B cell (primary cell): ENCODE data around the gene SPATA32. TPM values are rescaled to one million over a fixed set of nuclear protein-coding genes. Genes with fewer than 3 reads are reported as not detected.
A peak's percentile ranks its signal among the peaks of the same experiment; 100 is the strongest.

Experiments used
- ATAC-seq: fragments of 200-7000 bp; cut with Tn5 transposase; one replicate; pipeline ENCODE4 v1.10.0; 2021; ENCODE audit warnings: low read depth, mild to moderate bottlenecking, moderate number of reproducible peaks, moderate library complexity
- CTCF ChIA-PET: fragments of 350-600 bp; sonication (Branson Sonifier 250); formaldehyde crosslinking; loops from one replicate; lab custom pipeline; 2021; ENCODE audit warnings: antibody characterized with exemption, inconsistent platforms; lab: Charles Lee
- POLR2A ChIA-PET: fragments of 350-600 bp; sonication (Branson Sonifier 250); formaldehyde crosslinking; loops from one replicate; lab custom pipeline; 2021; ENCODE audit warnings: antibody characterized with exemption; lab: Charles Lee
- DNase-seq: peaks from one replicate; pipeline ENCODE4 v3.0.0; 2013
- H2AFZ ChIP-seq: 2 replicates; pipeline ENCODE4 v1.6.1; 2012; ENCODE audit warnings: mild to moderate bottlenecking, low read depth, low read length; ENCODE audit not compliant: insufficient read depth, poor library complexity, severe bottlenecking
- H3K27ac ChIP-seq, 2 donors: 1 replicate in 1 of 2; 2 replicates in 1 of 2; pipeline ENCODE4 v1.5.1; 2012 to 2013; ENCODE audit warnings: low read length in 2 of 2, mild to moderate bottlenecking in 2 of 2, moderate library complexity in 1 of 2
- H3K27me3 ChIP-seq, 4 experiments: fragments of 200-600 bp in 1 of 4; sonication (generic) in 1 of 4; replicated peaks in 1 of 4; 1 replicate in 2 of 4; 2 replicates in 2 of 4; pipeline versions ENCODE4 v1.6.1 to v1.7.0; 2013 to 2016; ENCODE audit warnings: low read length in 3 of 4, mild to moderate bottlenecking in 2 of 4, mixed read lengths in 1 of 4, moderate library complexity in 1 of 4; ENCODE audit not compliant: insufficient read depth in 4 of 4, control insufficient read depth in 3 of 4; ENCODE audit errors: control extremely low read depth in 1 of 4
- H3K36me3 ChIP-seq, 2 experiments: replicated peaks in 1 of 2; 1 replicate in 1 of 2; 2 replicates in 1 of 2; pipeline versions ENCODE4 v1.6.1 to v1.7.1; 2013; ENCODE audit warnings: low read length in 1 of 2; ENCODE audit not compliant: insufficient read depth in 2 of 2, control insufficient read depth in 1 of 2; ENCODE audit errors: control extremely low read depth in 1 of 2, extremely low read depth in 1 of 2
- H3K4me1 ChIP-seq, 2 donors: fragments of 200-600 bp in 1 of 2; sonication (generic) in 1 of 2; 1 replicate in 1 of 2; 2 replicates in 1 of 2; pipeline versions ENCODE4 v1.5.1 to v1.6.1; 2013 to 2017; ENCODE audit warnings: low read length in 2 of 2; ENCODE audit not compliant: control insufficient read depth in 2 of 2, insufficient read depth in 2 of 2
- H3K4me2 ChIP-seq: replicated peaks from 2 replicates; pipeline ENCODE3; 2012; ENCODE audit warnings: mild to moderate bottlenecking, low read depth, low read length; ENCODE audit not compliant: poor library complexity, severe bottlenecking
- H3K4me3 ChIP-seq, 5 experiments: fragments of 200-600 bp in 1 of 5; sonication (generic) in 1 of 5; 1 replicate in 3 of 5; 2 replicates in 2 of 5; pipeline versions ENCODE4 v1.5.1 to v1.7.0; 2011 to 2016; ENCODE audit warnings: low read length in 4 of 5, mild to moderate bottlenecking in 4 of 5, low read depth in 2 of 5, control low read depth in 1 of 5, moderate library complexity in 1 of 5; ENCODE audit not compliant: insufficient read depth in 1 of 5; ENCODE audit errors: control extremely low read depth in 1 of 5, extremely low read depth in 1 of 5
- H3K79me2 ChIP-seq: fragments of 200-600 bp; sonication (generic); one replicate; pipeline ENCODE4 v1.6.0; 2016; ENCODE audit warnings: low read length; ENCODE audit not compliant: control insufficient read depth, insufficient read depth
- H3K9ac ChIP-seq: fragments of 200-600 bp; sonication (generic); 2 replicates; pipeline ENCODE4 v1.6.1; 2017; ENCODE audit warnings: mild to moderate bottlenecking, low read length, moderate library complexity
- H3K9me3 ChIP-seq, 3 donors: one replicate each; pipeline versions ENCODE4 v1.6.1 to v1.7.1; 2013; ENCODE audit warnings: low read length in 2 of 3; ENCODE audit not compliant: control insufficient read depth in 2 of 3, insufficient read depth in 1 of 3; ENCODE audit errors: control extremely low read depth in 1 of 3
- H4K20me1 ChIP-seq: 2 replicates; pipeline ENCODE4 v1.6.0; 2012; ENCODE audit warnings: mild to moderate bottlenecking, low read length; ENCODE audit not compliant: insufficient read depth, control insufficient read depth, poor library complexity, severe bottlenecking
- H3K27ac Mint-ChIP-seq: one replicate; pipeline ENCODE4 v1.8.0; 2021; ENCODE audit warnings: mixed read lengths
- H3K27me3 Mint-ChIP-seq: one replicate; pipeline ENCODE4 v1.8.0; 2021; ENCODE audit warnings: mixed read lengths
- H3K4me1 Mint-ChIP-seq: one replicate; pipeline ENCODE4 v1.8.0; 2021; ENCODE audit warnings: mixed read lengths
- H3K4me3 Mint-ChIP-seq: one replicate; pipeline ENCODE4 v1.8.0; 2021; ENCODE audit warnings: mixed read lengths
- H3K9me3 Mint-ChIP-seq: one replicate; pipeline ENCODE4 v1.8.0; 2022; ENCODE audit warnings: mixed read lengths; ENCODE audit not compliant: insufficient read depth
- CTCF ChIP-seq: fragments of 200-600 bp; IDR thresholded peaks from one replicate; pipeline ENCODE4 v1.8.0; 2022; ENCODE audit warnings: antibody characterized with exemption, mild to moderate bottlenecking
- EZH2 ChIP-seq: IDR thresholded peaks from 2 replicates; pipeline ENCODE4 v1.6.1; 2012; ENCODE audit warnings: borderline replicate concordance, low read depth, mild to moderate bottlenecking, moderate library complexity, low read length; ENCODE audit not compliant: insufficient read depth, poor library complexity, severe bottlenecking
- WGBS: methylation state at CpG from one replicate; pipeline ENCODE4 v1.1.5; 2013; ENCODE audit warnings: missing lambda C conversion rate; ENCODE audit not compliant: insufficient coverage; 5-methylcytosine and 5-hydroxymethylcytosine counted together
- intact Hi-C: fragments of 100-400 bp; cut with micrococcal nuclease; formaldehyde crosslinking; loops from one replicate; pipeline ENCODE4 v1.10.0; 2022
- polyA plus RNA-seq: library from polyadenylated mRNA; depleted of rRNA; stranded (reverse); fragments of >200 nt; gene quantifications from 2 replicates; pipeline ENCODE4 v1.2.3, GENCODE V29; 2012
- total RNA-seq, 2 donors: library from RNA; stranded (reverse); fragments of 120-200 nt in 1 of 2; gene quantifications; 1 replicate in 1 of 2; 2 replicates in 1 of 2; pipeline versions ENCODE4 v1.2.3 to v1.2.4, GENCODE V29; 2013 to 2022

The SPATA32 gene
- total and polyA plus RNA-seq, 2 donors (not counting 1 experiment from before 2014, with no cell fraction given): 0.12 to 0.52 TPM

GRCh38 chr17:45247429-45248131 lies 14.3 kb downstream of the SPATA32 start:
- peak; percentile 88 for ATAC-seq
- Histone ChIP-seq H3K27me3 (no peaks in the 10 kb centered on the region), H3K4me1 (peaks cover 20 to 22% of the 10 kb centered on the region in 2 donors), H3K27ac (peak overlapping the region; percentile 82 to 92), H3K4me2 (peak overlapping the region; percentile 86), H3K4me3 (peak overlapping the region; percentile 2 to 81 (median 78)), H4K20me1 (peaks cover 47% of the 10 kb centered on the region), H3K9me3 (no peaks in the 10 kb centered on the region), H3K9ac (peak overlapping the region; percentile 89), H3K36me3 (peaks cover 0 to 66% of the 10 kb centered on the region in 2 experiments), H2AFZ (peak overlapping the region; percentile 75), H3K79me2 (peaks cover 19% of the 10 kb centered on the region)
- DNase-seq: peak; percentile 97
- peak overlapping the region; percentile 92 for H3K4me3 Mint-ChIP-seq
- intact Hi-C loops: loop anchor here (1.0 to 2.0 kb wide), 7 partner anchors 13 to 99 kb away; partner anchors contain the start of genes HEXIM1, MAP3K14 and SPATA32
- no peaks in the 10 kb centered on the region for H3K27me3 Mint-ChIP-seq
- peaks cover 34% of the 10 kb centered on the region for H3K4me1 Mint-ChIP-seq
- no peak for TF ChIP-seq CTCF
- no peak for TF ChIP-seq EZH2
- no peaks in the 10 kb centered on the region for H3K9me3 Mint-ChIP-seq
- 1% methylated on average over 57 of the region's 61 CpGs for WGBS
- ChIA-PET CTCF (interaction anchor here (0.9 to 24.6 kb wide), 12 partner anchors 12 to 138 kb away, joined by 3 to 737 read pairs (median 8); partner anchors contain the start of genes ACBD4, FMNL1 and HEXIM1), POLR2A (interaction anchor here (0.7 to 4.6 kb wide), 16 partner anchors 13 to 153 kb away, joined by 3 to 39 read pairs (median 4); partner anchors contain the start of genes FMNL1, HEXIM1, MAP3K14 and SPATA32)
- H3K27ac Mint-ChIP-seq: peak overlapping the region; percentile 96
